SU-DHL-6 (cell line): ENCODE results near the gene JAK1.

ENCODE experiments used
- EZH2phosphoT487 ChIP-seq: fragments of 200-600 bp; sonication (generic), shearing (Covaris generic); conservative IDR thresholded peaks from 2 replicates; pipeline ENCODE4 v1.6.1; 2018; ENCODE audit warnings: mild to moderate bottlenecking, antibody characterized with exemption, low read length, moderate library complexity, mixed read lengths
- TF ChIP-seq, protein P1 (sequence below): fragments of 200-600 bp; sonication (generic); IDR thresholded peaks from one replicate; pipeline ENCODE4 v1.5.1; 2017; ENCODE audit warnings: antibody characterized with exemption, mild to moderate bottlenecking, low read length, moderate library complexity; ENCODE audit not compliant: insufficient read depth, poor library complexity, severe bottlenecking

DNA sequence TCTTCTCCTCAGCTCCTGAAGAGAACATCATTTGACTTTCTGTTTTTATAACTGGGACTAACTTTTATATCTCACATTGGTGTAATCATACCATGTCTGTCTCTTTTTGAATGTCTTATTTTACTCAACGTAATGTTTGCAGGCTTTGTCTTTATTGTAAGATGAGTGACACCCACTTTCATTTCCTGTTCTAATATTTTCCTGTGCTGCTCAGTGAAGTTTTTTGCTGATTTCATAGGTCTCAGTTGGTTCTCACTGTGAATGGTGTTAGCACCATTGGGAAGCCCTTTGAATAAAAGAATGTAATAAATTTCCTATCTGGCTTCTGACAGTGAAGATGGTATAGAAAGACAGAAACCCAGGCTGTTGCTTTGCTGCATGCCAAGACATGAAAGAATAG lies 137.5 kb downstream of the JAK1 start:
- TF ChIP-seq, protein P1, sequence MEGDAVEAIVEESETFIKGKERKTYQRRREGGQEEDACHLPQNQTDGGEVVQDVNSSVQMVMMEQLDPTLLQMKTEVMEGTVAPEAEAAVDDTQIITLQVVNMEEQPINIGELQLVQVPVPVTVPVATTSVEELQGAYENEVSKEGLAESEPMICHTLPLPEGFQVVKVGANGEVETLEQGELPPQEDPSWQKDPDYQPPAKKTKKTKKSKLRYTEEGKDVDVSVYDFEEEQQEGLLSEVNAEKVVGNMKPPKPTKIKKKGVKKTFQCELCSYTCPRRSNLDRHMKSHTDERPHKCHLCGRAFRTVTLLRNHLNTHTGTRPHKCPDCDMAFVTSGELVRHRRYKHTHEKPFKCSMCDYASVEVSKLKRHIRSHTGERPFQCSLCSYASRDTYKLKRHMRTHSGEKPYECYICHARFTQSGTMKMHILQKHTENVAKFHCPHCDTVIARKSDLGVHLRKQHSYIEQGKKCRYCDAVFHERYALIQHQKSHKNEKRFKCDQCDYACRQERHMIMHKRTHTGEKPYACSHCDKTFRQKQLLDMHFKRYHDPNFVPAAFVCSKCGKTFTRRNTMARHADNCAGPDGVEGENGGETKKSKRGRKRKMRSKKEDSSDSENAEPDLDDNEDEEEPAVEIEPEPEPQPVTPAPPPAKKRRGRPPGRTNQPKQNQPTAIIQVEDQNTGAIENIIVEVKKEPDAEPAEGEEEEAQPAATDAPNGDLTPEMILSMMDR, result no peak
- TF ChIP-seq EZH2phosphoT487, result no peak
